ES-I3 (cell line): Measurements from ENCODE around the gene TBC1D5.

Experiments
- H3K36me3 ChIP-seq: 2 replicates; pipeline ENCODE4 v1.6.1; 2013; ENCODE audit warnings: mild to moderate bottlenecking, low read length, control low read depth, moderate library complexity; ENCODE audit not compliant: insufficient read depth
- H3K4me1 ChIP-seq: 2 replicates; pipeline ENCODE4 v1.6.1; 2013; ENCODE audit warnings: mild to moderate bottlenecking, control low read depth, low read length; ENCODE audit not compliant: insufficient read depth
- H3K9ac ChIP-seq: 2 replicates; pipeline ENCODE4 v1.6.1; 2013; ENCODE audit warnings: low read depth, mild to moderate bottlenecking, low read length, moderate library complexity
- H3K9me3 ChIP-seq: 2 replicates; pipeline ENCODE4 v1.6.1; 2013; ENCODE audit warnings: mild to moderate bottlenecking, low read length, moderate library complexity; ENCODE audit not compliant: control insufficient read depth, insufficient read depth

Gene TBC1D5

GRCh38 chr3:17589888-17590287 is 152.5 kb downstream of the TBC1D5 start:
- Histone ChIP-seq H3K36me3 (no peaks in the 10 kb centered on the region), H3K4me1 (peaks cover 3% of the 10 kb centered on the region; the same call in 1 of the 2 replicates), H3K9ac (no peak overlapping the region), H3K9me3 (peaks cover 5% of the 10 kb centered on the region; the same call in 1 of the 2 replicates)

- H3K4me1 ChIP-seq, result peaks cover 3% of the 10 kb centered on the region; the same call in 1 of the 2 replicates
- H3K36me3 ChIP-seq, result no peaks in the 10 kb centered on the region
These were observed 154.0 kb downstream of the TBC1D5 start for GRCh38 chr3:17588422-17588821.

GRCh38 chr3:17585394-17586325 is 156.8 kb downstream of the TBC1D5 start:
- Histone ChIP-seq H3K9ac (no peak overlapping the region), H3K36me3 (no peaks in the 10 kb centered on the region), H3K9me3 (peaks cover 5% of the 10 kb centered on the region; the same call in 1 of the 2 replicates), H3K4me1 (peaks cover 3% of the 10 kb centered on the region; the same call in 1 of the 2 replicates)

More at GRCh38 chr3:17588422-17588821, 154.0 kb downstream of the TBC1D5 start:
- H3K9me3 ChIP-seq, result peaks cover 5% of the 10 kb centered on the region; the same call in 1 of the 2 replicates
- H3K9ac ChIP-seq, result no peak overlapping the region

- H3K4me1 ChIP-seq, result peaks cover 3% of the 10 kb centered on the region; the same call in 1 of the 2 replicates
- H3K36me3 ChIP-seq, result no peaks in the 10 kb centered on the region
- no peak overlapping the region for H3K9ac ChIP-seq
- H3K9me3 ChIP-seq, result no peaks in the 10 kb centered on the region
These were observed 158.4 kb downstream of the TBC1D5 start for GRCh38 chr3:17584066-17584465.

GRCh38 chr3:17583530-17583929 is 158.9 kb downstream of the TBC1D5 start:
- peaks cover 3% of the 10 kb centered on the region; the same call in 1 of the 2 replicates for H3K4me1 ChIP-seq
- no peaks in the 10 kb centered on the region for H3K9me3 ChIP-seq
- H3K9ac ChIP-seq, result no peak overlapping the region
- no peaks in the 10 kb centered on the region for H3K36me3 ChIP-seq

- no peaks in the 10 kb centered on the region for H3K9me3 ChIP-seq
- H3K4me1 ChIP-seq, result peaks cover 3% of the 10 kb centered on the region; the same call in 1 of the 2 replicates
- H3K36me3 ChIP-seq, result no peaks in the 10 kb centered on the region
- H3K9ac ChIP-seq, result no peak overlapping the region
These were observed 160.9 kb downstream of the TBC1D5 start for GRCh38 chr3:17581421-17582080.

GRCh38 chr3:17580901-17581300 is 161.5 kb downstream of the TBC1D5 start:
- no peak overlapping the region for H3K9ac ChIP-seq
- 0 out of 2 replicates have a peak, but pooled peaks cover under 1% of the 10 kb centered on the region for H3K4me1 ChIP-seq
- H3K9me3 ChIP-seq, result no peaks in the 10 kb centered on the region
- H3K36me3 ChIP-seq, result no peaks in the 10 kb centered on the region

GRCh38 chr3:17579289-17580031 is 163.0 kb downstream of the TBC1D5 start:
- Histone ChIP-seq H3K36me3 (no peaks in the 10 kb centered on the region), H3K9ac (no peak overlapping the region), H3K4me1 (no peaks in the 10 kb centered on the region), H3K9me3 (no peaks in the 10 kb centered on the region)

- H3K9ac ChIP-seq, result no peak overlapping the region
- no peaks in the 10 kb centered on the region for H3K9me3 ChIP-seq
- no peaks in the 10 kb centered on the region for H3K4me1 ChIP-seq
- no peaks in the 10 kb centered on the region for H3K36me3 ChIP-seq
These were observed 164.5 kb downstream of the TBC1D5 start for GRCh38 chr3:17577796-17578520.

GRCh38 chr3:17573396-17573795 is 169.0 kb downstream of the TBC1D5 start:
- no peaks in the 10 kb centered on the region for H3K9me3 ChIP-seq
- H3K36me3 ChIP-seq, result no peaks in the 10 kb centered on the region
- H3K9ac ChIP-seq, result no peak overlapping the region
- H3K4me1 ChIP-seq, result no peaks in the 10 kb centered on the region

GRCh38 chr3:17571686-17572085 is 170.7 kb downstream of the TBC1D5 start:
- Histone ChIP-seq H3K9ac (no peak overlapping the region), H3K36me3 (no peaks in the 10 kb centered on the region), H3K4me1 (no peaks in the 10 kb centered on the region), H3K9me3 (no peaks in the 10 kb centered on the region)

- no peak overlapping the region for H3K9ac ChIP-seq
- no peaks in the 10 kb centered on the region for H3K4me1 ChIP-seq
- H3K9me3 ChIP-seq, result no peaks in the 10 kb centered on the region
- no peaks in the 10 kb centered on the region for H3K36me3 ChIP-seq
These were observed 179.6 kb downstream of the TBC1D5 start for GRCh38 chr3:17562845-17563244.

- no peaks in the 10 kb centered on the region for H3K36me3 ChIP-seq
- H3K9me3 ChIP-seq, result no peaks in the 10 kb centered on the region
- H3K9ac ChIP-seq, result no peak overlapping the region
- H3K4me1 ChIP-seq, result no peaks in the 10 kb centered on the region
These were observed 183.9 kb downstream of the TBC1D5 start for GRCh38 chr3:17558565-17558964.
